ENCODE data around the gene HOXA6.

Gene HOXA6

GRCh38 chr7:27099453-27100370 is 47.9 kb downstream of the HOXA6 start:
- no peak for TF ChIP-seq CTCF (IDR thresholded peaks at IDR 0.05)
- Histone ChIP-seq H3K27me3 (peaks cover 84% of the 10 kb centered on the region), H3K9me3 (no peaks in the 10 kb centered on the region), H3K4me3 (ENCODE audit: low read depth in 1 of 2, low read length in 1 of 2) (no peak overlapping the region), H3K4me1 (ENCODE audit: control insufficient read depth in 1 of 2, insufficient read depth in 1 of 2, low read depth in 1 of 2, low read length in 1 of 2) (peaks cover 32 to 47% of the 10 kb centered on the region in 2 experiments), H3K27ac (no peak overlapping the region), H3K36me3 (peaks cover 36% of the 10 kb centered on the region)

- Histone ChIP-seq H3K27ac (peak overlapping the region; percentile 96), H3K4me1 (ENCODE audit: control insufficient read depth in 1 of 2, insufficient read depth in 1 of 2, low read depth in 1 of 2, low read length in 1 of 2) (peaks cover 32 to 50% of the 10 kb centered on the region in 2 experiments), H3K9me3 (no peaks in the 10 kb centered on the region), H3K36me3 (peaks cover 36% of the 10 kb centered on the region), H3K4me3 (ENCODE audit: low read depth in 1 of 2, low read length in 1 of 2) (peak overlapping the region; percentile 95 to 99), H3K27me3 (peaks cover 84% of the 10 kb centered on the region)
- no peak for TF ChIP-seq CTCF (IDR thresholded peaks at IDR 0.05)
Measured at GRCh38 chr7:27098578-27099451, 48.8 kb downstream of the HOXA6 start.

- no peak for TF ChIP-seq CTCF (IDR thresholded peaks at IDR 0.05)
- Histone ChIP-seq H3K4me3 (ENCODE audit: low read depth in 1 of 2, low read length in 1 of 2) (peak overlapping the region; percentile 95 to 99), H3K36me3 (peaks cover 36% of the 10 kb centered on the region), H3K27me3 (peaks cover 84% of the 10 kb centered on the region), H3K4me1 (ENCODE audit: control insufficient read depth in 1 of 2, insufficient read depth in 1 of 2, low read depth in 1 of 2, low read length in 1 of 2) (peaks cover 32 to 50% of the 10 kb centered on the region in 2 experiments), H3K27ac (peak overlapping the region; percentile 96), H3K9me3 (no peaks in the 10 kb centered on the region)
Measured at GRCh38 chr7:27097686-27098577, 49.6 kb downstream of the HOXA6 start.

GRCh38 chr7:27096768-27097514 is 50.6 kb downstream of the HOXA6 start:
- H3K9me3 ChIP-seq = no peaks in the 10 kb centered on the region
- H3K27me3 ChIP-seq = peaks cover 84% of the 10 kb centered on the region

More at GRCh38 chr7:27096768-27097514, 50.6 kb downstream of the HOXA6 start:
- Histone ChIP-seq H3K27ac (peak overlapping the region; percentile 96), H3K36me3 (peaks cover 36% of the 10 kb centered on the region), H3K4me3 (ENCODE audit: low read depth in 1 of 2, low read length in 1 of 2) (peak overlapping the region; percentile 95 to 99), H3K4me1 (ENCODE audit: control insufficient read depth in 1 of 2, insufficient read depth in 1 of 2, low read depth in 1 of 2, low read length in 1 of 2) (peaks cover 32 to 42% of the 10 kb centered on the region in 2 experiments)
- TF ChIP-seq CTCF (IDR thresholded peaks at IDR 0.05) = no peak
